NCI-H345 (cell line): ENCODE measurements around the gene DXO.

ENCODE experiments used
- DNase-seq: peaks from one replicate; lab custom pipeline; 2025; lab: John Stamatoyannopoulos, UW

The DXO gene

GRCh38 chr6:31927242-31927862 is 44.6 kb downstream of the DXO start, which contains the start of gene C2:
Gene C2 (plus strand): TSS chr6:31927717. CDS start chr6:31927753, 36 bp downstream.
- DNase-seq: no peak

GRCh38 chr6:31922942-31923341 is 49.0 kb downstream of the DXO start:
- DNase-seq: peak; percentile 19

GRCh38 chr6:31920811-31921210 is 51.1 kb downstream of the DXO start:
- no peak for DNase-seq
